ENCODE results near the gene MBOAT1. TPM values are rescaled to one million over a fixed set of nuclear protein-coding genes. Genes with fewer than 3 reads are reported as not detected.

Gene MBOAT1
- total RNA-seq, 2 experiments from 2014 or later: 10.8 to 11.6 TPM

- ChIA-PET POLR2A (no interaction called here), CTCF (no interaction called here)
Observed at GRCh38 chr6:20068421-20068988, 143.8 kb downstream of the MBOAT1 start.

DNA sequence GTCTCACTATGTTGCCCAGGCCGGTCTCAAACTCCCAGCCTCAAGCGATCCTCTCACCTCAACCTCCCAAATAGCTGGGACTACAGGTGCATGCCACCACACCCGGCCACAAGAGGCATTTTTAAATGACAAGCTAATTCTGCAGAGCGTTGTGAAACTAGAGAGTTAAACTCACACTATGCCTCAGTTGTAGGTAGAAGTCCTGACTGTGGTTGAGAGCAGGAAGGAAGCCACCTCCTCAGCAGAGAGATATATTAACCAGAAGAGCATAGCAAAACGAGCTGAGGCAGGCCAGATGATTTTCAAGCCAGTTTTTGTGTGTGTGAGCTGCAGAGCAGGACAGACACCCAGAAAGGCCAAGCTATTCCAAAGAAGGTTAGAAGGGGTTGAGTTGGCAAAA lies 150.3 kb downstream of the MBOAT1 start:
- CTCF ChIA-PET: no interaction called here
- POLR2A ChIA-PET: no interaction called here

- CTCF ChIA-PET: no interaction called here
Observed at GRCh38 chr6:20060252-20060651, 152.0 kb downstream of the MBOAT1 start.

DNA sequence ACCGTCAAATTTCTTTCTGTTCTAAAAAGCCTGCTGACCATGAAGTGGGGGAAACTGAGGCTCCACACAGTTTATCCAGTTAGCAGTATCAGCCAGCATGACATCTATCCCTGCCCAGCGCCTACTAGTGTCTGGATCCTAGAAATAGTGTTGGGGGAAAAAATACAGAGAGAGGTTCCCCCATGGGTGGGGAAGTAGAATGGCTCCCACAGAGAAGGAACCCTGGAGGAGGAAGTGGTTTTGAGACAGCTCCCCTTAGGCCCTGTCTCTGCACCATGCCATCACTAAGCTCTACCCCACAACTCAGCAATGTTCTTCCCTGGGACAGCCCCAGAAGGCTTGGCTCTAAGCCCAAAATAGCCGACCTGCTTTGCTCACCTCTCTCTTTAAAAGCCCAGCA lies 153.4 kb downstream of the MBOAT1 start:
- CTCF ChIA-PET: no interaction called here
- POLR2A ChIA-PET: no interaction called here

More at GRCh38 chr6:20060252-20060651, 152.0 kb downstream of the MBOAT1 start:
- POLR2A ChIA-PET: no interaction called here

DNA sequence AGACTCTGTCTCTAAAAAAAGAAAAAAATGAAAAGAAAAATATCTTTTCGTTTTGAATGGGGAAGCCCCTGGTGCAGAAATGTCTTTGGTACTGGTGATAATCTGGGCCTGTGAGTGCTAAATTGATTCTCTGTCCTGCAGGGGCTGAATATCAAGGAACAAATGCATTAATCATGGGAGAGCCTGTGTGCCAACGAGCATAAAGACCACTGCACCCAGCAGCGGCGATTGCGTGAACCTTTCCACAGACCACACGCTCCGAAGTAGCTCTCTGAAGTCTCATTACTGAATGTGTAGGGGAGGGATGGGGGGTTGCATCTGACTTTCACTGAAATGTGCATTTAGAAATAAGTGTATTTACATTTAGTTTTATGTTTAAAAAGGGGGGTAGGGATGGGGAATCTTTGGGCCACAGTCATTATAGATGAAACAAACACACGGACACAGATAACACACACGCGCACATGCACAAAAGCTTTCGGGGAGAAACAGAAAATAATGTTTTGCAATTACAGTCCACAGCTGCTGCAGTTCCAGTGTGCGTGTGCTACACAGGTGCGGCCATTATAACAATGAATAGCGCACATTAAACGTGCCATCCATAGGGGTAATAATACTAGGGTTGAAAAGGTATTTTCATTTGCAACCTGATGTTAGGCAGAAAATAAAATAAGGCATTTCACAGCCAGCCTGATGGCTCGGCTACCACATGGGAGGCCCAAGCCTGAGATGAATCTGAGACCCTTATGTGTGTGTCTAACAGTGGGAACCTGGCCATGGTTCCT lies 154.0 kb downstream of the MBOAT1 start:
- ChIA-PET POLR2A (no interaction called here), CTCF (no interaction called here)

GRCh38 chr6:20056350-20056992 lies 155.8 kb downstream of the MBOAT1 start:
- ChIA-PET POLR2A (no interaction called here), CTCF (no interaction called here)

DNA sequence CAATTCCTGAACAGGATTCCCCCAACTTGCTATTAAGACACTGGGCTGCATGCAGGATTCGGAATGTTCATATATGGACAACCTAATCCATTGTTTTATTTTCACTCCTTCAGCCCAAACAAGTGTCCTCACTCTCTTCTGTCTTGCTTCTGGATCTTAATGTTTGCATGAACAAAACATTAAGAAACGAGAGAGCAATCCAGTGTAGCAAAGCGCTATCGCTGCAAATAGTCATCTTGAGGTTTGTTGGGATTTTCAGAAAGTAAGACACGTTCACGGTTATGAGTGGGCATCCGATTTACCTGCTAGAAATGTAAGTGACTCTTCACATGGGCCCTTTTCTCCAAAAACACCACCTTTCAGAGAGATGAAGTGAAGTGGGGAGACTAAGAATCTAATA lies 156.4 kb downstream of the MBOAT1 start:
- ChIA-PET POLR2A (no interaction called here), CTCF (no interaction called here)

Other genes starting within 250 kb of the MBOAT1 start
- gene E2F3, start 189.4 kb upstream of the MBOAT1 start, total RNA-seq: 10 to 100 TPM; 29.7 to 30.4 TPM